Measurements from ENCODE around the gene PAK5.

PAK5 gene

GRCh38 chr20:9490631-9491030 is 348.2 kb downstream of the PAK5 start:
- DNase-seq: no peak

GRCh38 chr20:9490161-9490560 is 348.7 kb downstream of the PAK5 start:
- DNase-seq: no peak

GRCh38 chr20:9488063-9488462 is 350.8 kb downstream of the PAK5 start:
- DNase-seq: no peak
